G401.6 (cell line): ENCODE data around the gene ASPG.

Source experiments
- FAIRE-seq: peaks from 2 replicates; lab custom pipeline; 2012; peaks lifted over from hg19 to GRCh38; lab: Jason Lieb, UNC

The ASPG gene

DNA sequence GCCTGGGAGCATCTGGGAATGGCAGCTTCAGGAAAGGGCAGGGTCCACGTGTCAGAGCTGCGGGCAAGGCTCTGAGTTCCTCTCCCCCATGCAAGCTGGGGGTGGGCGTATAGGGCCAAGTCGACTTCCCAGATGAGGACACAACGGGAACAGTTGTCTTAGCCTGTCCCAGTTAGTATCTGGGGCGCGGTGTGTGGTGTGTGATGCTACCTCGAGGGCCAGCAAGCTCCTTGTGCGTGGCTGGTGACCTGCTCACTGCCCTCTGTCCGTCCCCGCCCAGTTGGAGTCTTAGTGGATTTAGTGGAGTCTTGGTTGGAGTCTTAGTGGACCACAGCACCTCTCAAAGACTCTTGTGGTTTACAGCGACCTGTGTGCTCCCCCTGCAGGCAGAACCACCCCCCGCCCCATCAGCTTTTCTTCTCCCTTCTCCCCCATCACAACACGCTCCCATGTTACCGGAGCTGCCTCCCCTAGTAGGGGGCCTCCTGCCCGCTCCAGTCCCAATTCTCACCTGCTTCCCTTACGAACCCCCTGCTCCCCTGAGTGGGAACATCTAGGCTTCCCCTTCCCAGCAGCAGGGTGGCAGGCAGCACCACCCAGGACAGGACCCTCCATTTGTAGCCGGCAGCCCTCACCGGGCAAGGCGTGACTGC lies 8.7 kb downstream of the ASPG start:
- FAIRE-seq, result no peak

DNA sequence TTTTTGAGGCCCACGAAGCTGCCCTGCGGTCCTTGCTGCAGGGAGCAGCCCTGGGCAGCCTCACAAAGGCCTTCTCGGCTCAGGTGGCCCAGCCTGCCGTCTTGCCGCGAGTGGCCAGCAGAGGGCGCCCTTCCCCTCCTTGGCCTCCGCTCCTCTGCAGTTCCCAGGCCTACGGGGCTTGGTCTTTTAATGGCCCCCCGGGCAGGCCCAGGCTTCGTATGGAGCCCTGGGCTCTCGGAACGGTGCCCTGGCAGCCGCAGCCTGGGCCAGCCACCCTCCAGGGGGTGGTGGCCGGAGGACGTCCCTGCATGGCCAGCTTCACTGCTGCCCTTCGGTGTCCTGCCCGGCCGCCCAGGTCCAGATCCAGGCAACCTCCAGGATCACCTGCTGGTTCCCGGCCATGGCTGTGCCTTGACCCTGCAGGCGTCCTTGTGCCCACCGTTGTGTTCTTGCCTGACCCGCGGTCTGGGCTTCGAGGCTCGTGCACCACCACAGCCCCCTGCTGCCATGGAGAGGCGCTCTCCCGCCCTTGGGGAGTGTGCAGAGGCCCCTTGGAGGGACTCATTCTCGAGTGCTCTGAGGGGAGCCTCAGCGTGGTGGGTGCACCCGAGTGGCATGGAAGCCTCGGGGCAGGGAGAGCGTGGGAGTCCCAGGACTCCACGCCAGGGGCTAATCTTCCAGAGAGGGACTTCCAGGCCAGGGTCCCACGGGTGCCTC lies 9.4 kb downstream of the ASPG start:
- FAIRE-seq, result no peak

DNA sequence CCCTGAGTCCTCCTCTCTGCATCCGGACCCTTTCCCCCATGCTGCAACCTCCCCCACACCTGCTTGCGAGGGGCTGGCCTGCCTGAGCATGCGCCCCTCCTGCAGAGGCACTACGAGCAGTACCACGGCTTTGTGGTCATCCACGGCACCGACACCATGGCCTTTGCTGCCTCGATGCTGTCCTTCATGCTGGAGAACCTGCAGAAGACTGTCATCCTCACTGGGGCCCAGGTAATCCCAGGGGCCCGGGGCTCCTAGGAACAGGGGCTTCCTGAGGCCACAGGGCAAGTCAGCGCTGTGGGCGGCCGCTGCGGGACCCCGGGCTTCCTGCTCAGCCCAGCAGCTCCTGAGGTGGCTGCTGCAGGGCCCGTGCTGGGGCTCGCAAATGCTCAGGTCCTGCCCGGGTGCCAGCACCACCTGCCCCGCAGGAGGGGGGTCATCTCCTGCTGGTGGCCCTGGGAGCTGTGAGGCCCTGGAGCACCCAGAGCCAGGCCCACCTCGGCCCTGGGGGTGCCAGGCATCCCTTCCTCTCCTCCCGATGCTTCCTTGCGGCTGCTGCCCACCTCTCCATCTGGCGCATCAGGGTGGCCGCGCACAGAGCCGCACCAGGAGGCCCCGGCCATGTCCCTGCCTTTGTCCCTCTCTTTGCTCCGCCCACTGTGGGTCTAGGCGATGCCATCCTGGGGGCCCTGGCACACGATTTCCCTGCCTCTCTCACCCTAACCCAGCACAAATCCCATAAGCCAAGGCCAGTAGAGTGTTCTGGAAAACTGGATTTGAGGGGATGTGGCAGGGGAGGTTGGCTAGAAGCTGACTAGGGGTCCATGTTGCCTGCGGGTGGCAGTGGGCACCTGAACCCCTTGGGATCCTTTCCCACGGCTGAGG lies 10.2 kb downstream of the ASPG start:
- no peak for FAIRE-seq

DNA sequence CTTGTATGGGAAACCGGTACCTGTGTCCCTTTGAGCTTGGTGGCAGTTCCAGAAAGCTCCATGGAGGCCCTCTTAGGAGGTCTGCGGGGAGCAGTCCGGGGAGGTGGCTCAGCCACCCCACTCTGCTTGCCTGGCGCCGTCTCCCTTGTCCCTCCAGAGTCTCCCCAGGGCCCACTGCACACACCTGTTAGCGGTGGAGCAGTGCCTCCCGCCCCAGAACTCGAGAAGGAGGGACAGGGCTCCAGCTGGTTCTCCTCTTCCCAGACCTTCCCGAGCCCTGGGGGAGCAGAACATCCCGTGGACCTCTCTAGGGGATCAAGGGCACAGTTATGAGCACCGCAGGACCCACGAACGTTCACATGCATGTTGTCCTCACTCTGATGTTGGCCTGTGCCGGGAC lies 10.8 kb downstream of the ASPG start:
- no peak for FAIRE-seq

DNA sequence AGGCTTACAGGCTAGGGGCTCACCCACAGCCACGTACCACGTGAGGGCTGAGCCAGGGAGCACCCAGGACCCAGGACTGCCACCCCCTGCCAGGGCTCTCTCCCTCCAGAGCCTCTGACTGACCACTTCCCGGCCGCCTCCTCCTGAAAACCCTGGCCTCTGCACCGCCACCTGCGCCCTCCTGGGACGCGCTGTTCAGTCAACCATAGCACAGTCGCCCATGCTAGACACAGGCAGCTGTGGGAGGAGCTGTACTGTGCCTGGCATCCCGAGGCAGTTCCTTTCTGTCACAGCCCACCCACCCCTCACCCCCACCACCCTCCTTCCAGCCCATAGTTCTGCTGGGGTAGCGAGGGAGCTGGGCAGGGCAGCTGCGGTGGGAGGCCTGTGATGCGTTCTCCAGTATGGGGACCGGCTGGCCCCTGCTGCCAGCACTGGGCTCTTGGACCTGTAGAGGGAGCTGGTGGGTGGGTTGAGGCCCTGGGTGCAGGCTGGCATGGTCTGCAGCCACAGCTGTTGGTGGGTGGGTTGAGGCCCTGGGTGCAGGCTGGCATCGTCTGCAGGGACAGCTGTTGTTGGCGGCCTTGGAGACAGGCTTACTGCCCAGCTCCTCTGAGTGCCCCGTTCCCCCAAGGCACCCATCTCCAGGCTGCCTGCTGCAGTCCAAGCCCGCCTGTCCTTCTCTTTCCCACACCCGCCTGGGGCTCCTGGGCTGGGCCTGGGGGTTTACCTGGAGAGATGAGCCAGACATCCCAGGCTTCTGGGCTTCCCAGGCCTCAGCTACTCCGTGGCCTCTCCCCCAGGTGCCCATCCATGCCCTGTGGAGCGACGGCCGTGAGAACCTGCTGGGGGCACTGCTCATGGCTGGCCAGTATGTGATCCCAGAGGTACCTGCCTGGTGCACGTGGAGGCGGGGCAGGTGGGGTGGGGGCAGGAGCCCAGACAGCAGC lies 11.5 kb downstream of the ASPG start:
- FAIRE-seq, result no peak

DNA sequence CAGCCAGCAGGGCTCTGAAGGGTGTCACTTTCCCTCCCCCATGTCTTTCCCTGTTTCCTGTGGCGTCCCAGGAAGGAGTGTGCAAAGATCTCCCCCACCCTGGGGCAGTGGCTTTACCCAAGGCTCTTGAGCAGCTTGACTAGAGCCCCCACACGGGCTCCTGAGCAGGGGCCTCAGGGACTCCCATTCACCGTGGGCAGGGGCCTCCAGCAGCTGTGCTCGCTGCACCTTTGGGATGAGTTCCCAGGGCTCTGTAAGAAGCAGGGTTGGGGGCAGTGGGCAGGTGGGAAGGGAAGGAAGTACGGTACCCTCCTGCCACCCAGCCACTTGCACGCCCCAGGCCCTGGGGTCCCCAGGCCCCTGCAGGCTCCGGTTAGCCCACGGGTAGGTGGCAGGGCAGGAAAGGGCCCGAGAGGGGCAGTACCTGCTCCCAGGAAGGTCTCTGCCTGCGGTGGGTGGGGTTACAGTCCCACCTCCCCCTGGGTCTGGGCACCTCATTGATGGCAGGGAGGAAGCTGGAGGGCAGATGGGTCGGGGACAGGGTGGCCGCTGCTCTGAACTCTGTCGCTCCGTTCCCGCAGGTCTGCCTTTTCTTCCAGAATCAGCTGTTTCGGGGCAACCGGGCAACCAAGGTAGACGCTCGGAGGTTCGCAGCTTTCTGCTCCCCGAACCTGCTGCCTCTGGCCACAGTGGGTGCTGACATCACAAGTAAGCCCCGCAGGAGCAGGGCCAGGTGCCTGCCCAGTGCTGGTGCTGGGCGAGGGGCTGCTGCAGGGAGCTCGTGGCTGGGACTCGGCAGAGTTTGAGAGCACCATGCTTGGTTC lies 13.0 kb downstream of the ASPG start:
- FAIRE-seq, result no peak

DNA sequence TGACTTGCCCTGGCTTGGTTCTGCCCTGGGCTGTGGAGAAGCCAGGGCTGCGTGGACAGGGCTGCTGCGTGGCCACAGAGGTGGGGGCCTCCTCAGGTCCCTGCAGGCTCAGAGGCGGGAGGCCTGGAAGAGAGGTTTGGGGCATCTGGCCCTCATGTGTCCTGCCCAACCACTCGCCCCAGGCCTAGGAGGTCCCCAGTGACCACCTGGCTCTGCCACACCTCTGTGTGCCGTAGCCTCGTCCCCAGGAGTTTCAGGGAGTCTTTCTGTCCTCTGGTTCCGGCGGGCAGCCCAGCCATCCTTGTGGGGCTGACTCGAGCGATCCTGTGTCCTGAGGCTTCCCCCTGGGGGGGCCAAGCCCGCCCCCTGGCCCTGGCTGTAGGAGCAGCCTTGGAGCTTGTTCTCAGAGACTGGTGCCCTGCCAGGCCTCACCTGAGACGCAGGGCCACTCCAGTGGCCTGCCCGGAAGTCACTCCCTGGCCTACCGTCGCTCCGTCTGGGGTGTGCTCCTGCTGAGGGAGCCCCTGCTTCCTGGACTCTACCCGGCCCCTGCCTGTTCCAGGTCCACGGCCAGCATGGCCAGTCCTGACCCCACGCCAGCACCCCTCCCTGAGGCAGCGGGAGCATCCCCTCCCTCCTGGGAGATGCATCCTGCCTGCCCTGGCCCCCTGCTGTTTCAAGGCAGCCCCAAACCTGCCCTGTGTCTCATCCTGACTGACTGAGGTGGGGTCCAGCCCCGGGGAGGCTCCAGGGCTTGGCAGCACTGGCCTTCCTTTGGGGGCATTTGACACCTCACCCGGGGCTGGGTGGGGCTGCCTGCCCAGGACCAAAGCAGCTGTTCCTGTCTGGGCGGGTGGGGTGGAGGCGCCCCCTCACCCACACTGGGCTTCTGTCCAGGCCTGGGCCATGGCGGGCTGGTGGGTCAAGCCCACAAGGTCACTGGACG lies 13.9 kb downstream of the ASPG start:
- FAIRE-seq, result no peak

DNA sequence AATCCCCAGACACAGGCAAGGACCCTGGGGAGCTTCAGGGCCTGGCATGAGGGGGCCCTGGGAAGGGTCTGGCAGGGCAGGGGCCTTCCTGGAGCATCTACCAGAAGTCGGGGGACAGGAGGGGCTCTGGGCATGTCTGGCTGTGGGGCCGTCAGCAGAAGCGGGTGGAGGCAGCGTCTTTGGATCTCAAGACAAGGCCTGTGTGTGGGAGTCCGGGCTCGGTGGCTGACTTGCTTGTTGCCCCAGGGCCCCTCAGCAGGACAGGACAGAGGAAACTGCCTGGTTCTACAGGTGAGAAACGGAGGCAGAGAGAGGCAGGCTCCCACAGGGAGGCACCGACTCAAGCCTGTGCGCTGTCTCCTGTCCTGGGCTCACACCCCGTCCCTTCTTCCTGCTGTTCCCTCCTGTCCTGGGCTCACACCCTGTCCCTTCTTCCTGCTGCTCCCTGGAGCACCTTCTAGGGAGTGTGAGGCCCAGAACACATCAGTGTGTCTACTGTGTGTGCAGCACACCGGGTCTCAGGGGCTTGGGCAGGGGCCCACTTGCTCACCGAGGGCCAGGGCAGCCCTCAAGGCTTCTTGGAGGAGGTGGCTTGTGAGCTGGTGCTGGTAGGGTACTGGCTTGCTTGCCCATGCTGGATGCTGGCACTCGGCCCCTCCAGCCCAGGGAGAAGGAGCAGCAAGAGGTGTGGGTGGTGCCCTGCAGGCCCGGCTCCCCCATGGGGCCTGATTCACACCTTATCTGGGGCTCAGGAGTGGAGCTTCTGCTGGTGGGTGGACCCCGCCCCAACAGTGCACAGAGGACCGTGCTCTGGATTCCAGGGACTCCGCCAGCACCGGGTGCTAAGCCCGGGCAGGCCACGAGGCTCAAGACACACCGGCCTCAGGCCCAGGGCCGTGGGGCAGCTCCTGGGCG lies 14.9 kb downstream of the ASPG start:
- FAIRE-seq, result no peak

DNA sequence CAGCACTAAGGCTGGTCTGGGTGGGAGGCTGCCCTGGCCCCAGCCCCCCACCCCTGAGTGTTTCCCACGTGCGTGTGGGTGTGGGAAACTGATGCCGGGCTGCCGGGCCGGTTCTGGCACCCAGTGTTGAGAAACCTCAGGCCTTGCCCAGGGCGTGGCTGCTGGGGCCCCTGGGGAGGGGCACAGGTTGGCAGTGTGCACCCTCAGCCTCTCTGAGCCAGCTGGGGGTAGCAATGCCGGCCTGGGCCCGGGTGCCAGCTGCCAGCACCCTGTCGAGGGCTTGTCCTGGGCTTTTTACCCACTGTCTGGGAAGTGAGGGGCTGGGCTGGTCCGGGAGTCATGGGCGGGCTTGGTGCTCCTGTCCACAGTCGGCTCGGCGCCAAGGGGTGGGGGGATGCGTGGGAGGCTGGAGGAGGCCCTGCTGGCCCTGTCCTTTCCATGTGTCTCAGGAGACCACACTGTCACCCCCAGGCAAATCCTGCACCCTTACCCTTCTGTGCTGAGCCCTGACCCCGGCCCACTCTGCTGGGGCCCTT lies 15.7 kb downstream of the ASPG start:
- FAIRE-seq, result no peak

DNA sequence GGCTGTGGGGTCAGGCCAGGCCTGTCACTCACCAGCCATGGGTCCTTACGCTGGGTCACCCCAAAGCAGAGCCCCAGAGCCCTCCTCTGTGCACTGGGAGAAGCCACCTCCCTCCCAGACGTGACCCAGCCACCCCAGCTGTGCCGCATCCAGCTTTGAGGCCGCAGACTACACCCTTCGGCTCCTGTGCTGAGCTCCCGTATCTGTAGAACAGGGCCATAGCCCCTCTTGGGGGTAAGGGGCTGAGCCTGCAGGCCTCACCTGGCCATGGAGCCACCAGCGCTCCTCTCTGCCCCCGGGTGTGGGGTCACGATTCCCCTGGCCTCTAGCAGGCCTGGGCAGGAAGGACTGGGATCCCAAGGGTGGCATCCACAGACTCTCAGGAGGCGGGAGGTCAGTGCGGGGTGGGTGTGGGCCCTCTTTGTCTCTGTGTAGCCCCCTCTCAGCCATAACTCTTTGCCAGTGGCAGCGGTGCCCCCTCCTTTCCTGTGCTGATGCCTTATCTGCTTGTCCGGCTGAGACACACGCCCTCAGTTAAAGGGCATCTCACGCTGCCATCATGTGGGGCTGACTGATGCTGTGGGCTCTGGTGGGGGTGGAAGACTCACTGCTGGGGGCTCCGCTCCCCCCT lies 16.3 kb downstream of the ASPG start:
- FAIRE-seq, result no peak

DNA sequence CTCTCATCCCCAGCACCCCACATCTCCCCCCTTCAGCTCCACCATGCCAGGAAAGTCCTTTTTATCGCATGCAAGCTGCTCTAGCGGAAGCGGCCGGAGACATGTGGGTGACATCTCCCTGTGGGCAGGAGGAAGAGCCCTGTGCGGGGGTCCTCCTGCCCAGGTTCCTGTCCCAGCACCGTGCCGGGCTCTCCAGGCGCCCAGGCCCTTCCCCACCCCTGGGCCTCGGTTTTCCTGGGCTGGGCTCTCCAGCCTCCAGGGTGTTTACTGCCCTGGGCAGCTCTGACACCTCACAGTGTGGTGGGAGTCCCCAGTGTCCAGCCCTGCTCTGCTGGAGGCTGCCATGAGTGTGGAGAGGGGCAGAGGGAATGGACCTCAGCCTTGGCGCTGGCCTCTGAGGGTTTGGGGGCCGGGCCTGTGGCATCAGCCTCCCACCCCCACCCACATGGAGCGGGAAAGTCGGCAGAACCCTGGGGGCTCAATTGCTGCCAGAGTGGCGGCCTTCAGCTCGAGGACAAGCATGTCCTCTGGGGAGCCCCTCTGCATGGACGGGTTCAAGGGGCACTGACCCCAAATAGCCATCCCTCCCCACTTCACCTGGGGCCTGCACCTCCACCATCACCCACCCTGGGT lies 16.9 kb downstream of the ASPG start:
- FAIRE-seq, result no peak

DNA sequence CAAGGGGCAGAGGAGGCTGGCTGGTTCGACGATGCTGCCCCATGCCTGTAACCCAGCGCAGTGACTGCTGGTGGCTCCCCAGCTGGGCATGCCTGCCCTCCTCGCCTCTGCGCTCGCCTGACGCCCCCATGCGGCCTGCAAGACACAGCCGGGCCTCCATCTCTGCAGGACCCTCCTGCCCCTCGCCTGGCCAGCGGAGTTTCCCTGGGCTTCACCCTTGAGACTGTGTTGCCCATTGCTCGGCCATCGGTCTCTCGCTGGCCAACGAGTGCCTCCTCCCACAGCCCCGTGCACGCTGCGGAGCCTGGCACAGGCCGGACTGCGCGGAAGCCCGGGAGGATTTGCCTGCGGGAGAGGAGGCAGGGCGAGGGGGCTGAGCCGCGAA lies 17.6 kb downstream of the ASPG start:
- no peak for FAIRE-seq

DNA sequence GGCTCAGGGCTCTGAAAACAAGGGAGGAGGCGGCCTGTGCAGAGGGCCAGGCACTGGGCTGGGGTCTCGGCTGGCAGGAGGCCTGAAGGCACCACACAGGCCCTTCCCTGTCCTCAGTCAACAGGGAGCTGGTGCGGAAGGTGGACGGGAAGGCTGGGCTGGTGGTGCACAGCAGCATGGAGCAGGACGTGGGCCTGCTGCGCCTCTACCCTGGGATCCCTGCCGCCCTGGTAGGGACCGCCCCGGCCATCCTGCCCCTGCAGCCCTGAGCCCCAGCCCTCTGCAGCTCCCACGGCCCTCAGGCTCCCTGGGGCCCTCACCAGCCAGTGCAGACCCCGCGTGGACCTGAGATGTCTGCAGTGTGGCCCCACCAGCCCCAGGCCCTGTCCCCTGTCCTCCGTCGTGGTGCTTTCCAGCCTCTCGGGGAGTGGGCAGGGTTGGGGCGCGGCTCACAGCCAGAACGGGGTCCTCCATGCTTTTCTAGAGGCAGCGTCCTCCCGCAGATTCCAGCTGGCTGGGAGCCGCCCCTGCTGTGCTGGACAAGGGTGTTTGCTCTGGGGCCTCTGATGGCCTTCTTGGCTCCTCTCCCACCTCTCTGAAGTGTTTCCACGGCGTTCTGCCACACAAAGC lies 18.1 kb downstream of the ASPG start:
- no peak for FAIRE-seq

DNA sequence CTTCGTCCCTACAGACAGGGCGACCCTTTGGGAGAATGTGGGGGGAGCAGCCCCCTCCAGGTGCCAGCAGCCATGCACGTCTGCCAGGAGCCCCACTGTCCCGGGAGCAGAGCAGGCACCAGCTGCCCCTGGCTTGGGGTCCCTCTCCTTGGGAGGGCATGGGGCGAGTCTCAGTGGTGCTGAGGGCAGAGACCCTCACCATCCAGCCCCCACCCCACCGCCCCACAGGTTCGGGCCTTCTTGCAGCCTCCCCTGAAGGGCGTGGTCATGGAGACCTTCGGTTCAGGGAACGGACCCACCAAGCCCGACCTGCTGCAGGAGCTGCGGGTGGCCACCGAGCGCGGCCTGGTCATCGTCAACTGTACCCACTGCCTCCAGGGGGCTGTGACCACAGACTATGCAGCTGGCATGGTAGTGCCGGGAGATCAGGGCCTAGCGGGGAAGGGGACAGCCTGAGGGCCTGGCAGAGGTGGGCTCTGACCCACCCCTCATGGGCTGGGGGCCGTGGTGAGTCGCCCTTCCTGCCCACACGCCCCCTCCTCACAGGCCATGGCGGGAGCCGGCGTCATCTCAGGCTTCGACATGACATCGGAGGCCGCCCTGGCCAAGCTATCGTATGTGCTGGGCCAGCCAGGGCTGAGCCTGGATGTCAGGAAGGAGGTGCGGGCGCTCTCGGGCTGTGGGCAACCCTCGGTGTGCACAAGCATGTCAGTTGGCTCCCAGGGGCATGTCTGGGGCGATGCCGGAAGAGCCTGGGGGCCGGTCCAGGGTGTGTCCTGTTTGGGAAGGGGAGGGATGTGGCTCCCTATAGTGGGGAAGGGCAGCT lies 18.8 kb downstream of the ASPG start:
- no peak for FAIRE-seq

DNA sequence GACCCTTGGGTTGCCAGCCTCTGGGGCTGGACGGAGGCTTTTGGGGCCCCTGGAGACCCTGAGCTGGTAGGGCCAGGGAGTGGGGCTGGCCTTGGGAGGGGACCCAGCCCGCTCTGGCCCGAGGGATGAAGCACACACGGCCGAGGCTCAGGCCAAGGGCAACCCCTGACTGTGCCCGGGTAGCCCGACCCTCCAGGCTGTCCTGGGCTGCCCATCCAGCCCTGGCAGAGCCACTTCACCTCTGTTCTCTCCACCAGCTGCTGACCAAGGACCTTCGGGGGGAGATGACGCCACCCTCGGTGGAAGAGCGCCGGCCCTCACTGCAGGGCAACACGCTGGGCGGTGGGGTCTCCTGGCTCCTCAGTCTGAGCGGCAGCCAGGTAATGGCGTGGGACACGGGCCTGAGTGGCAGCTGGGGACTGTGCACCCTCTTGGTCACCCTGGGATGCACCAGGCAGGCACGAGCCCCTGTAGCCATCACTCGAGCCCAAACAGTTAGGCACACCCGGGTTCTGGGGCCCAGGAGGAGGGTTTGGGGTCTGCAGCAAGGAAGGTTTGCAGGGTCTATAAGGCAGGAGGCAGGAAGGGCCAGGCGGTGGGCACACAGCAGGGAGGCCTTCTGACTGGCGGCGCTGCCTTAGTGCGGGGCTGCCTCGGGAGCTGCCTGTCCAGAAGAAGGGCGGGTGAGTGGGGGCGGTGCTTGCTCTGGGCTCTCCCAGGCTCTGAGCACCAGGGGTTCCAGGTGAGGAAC lies 19.7 kb downstream of the ASPG start:
- FAIRE-seq, result no peak
